ACHN (cell line): ENCODE results near the gene RAB3GAP1.
"Not testable (repeated sequence)": the region's sequence is repeated elsewhere in the genome, so short reads cannot be mapped to it uniquely, and the experiment has no call there.

ENCODE experiments used
- DNase-seq: peaks from one replicate; pipeline ENCODE4 v3.0.0-alpha.2; 2015
- in situ Hi-C: cut with HindIII; loops from 2 replicates; pipeline ENCODE4 v1.10.0; 2017; ENCODE audit warnings: low sequenced_read_pairs, low pct_ligation_motif_present, low pct_unique_long_range_greater_than_20kb

The RAB3GAP1 gene

DNA sequence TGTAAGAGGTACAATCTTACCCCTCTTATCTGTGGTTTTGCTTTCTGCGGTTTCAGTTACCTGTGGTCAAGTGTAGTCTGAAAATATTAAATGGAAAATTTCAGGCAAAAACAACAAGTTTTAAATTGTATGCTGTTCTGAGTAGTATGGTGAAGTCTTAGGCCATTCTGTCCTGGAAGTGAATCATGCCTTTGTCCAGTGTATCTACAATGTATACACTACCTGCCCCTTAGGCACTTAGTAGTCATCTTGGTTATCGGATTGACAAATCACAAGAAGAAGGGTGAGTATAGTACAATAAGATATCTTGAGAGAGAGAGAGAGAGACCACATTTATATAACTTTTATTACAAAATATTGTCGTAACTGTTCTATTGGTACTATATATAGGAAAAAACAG, 43.5 kb downstream of the RAB3GAP1 start:
- DNase-seq, result no peak
- in situ Hi-C loops, result no loop called here

GRCh38 chr2:135096665-135097446, 44.8 kb downstream of the RAB3GAP1 start:
- DNase-seq, result no peak
- in situ Hi-C loops, result no loop called here

DNA sequence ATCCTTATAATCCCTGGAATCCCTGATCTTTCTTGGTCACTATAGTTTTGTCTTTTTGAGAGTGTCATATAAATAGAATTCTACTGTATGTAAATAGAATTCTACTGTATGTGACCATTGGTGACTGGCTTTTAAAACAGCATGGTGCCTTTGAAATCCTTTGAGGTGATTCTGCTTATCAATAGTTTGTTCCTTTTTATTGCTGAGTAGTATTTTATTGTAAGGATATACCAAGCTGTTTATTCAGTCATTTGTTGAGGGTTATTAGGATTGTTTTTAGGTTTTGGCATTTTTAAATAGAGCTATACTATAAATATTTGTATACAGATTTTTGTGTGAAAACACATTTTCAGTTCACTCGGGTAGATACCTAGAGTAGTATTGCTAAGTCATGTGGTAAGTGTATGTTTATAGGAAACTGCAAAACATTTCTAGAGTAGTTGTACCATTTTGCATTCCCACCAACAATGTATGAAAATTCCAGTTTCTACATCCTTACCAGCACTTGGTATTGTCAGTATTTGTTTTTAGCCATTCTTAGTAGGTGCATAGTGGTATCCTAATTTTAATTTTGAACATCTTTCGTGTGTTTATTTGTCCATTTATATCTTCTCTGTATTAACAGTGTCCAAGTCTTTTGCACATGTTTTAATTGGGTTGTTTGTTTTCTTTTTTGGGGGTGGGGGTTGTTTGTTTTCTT, 45.6 kb downstream of the RAB3GAP1 start:
- no peak for DNase-seq
- in situ Hi-C loops, result no loop called here

- DNase-seq, result no peak
- in situ Hi-C loops, result no loop called here
These were observed 47.9 kb downstream of the RAB3GAP1 start for GRCh38 chr2:135099802-135100483.

DNA sequence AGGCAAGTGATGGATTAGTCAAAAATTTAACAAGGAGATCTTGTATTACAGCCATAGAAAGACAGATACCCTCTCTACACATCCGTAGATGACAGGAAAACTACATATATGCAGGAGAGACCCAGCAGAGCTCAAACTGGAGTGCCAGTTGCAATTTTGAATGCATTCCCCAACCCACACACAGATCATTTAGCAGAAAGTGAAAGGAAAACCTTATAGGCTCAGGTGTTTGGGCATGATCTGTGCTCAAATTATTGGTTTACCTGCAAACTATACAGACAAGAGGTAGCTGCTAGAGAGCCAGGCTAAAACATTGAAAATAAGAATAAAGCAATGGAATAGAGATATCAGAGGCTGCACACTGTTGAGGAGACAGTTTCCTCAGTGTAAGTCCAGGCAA, 51.8 kb downstream of the RAB3GAP1 start:
- DNase-seq, result no peak
- in situ Hi-C loops, result no loop called here

DNA sequence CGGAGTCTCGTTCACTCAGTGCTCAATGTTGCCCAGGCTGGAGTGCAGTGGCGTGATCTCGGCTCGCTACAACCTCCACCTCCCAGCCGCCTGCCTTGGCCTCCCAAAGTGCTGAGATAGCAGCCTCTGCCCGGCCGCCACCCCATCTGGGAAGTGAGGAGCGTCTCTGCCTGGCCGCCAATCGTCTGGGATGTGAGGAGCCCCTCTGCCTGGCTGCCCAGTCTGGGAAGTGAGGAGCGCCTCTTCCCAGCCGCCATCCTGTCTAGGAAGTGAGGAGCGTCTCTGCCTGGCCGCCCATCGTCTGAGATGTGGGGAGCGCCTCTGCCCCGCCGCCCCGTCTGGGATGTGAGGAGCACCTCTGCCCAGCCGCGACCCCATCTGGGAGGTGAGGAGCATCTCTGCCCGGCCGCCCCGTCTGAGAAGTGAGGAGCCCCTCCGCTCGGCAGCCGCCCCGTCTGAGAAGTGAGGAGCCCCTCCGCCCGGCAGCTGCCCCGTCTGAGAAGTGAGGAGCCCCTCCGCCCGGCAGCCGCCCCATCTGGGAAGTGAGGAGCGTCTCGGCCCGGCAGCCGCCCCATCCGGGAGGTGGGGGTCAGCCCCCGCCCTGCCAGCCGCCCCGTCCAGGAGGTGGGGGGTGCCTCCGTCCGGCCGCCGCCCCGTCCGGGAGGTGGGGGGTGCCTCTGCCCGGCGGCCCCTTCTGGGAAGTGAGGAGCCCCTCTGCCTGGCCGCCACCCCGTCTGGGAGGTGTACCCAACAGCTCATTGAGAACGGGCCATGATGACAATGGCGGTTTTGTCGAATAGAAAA, 53.6 kb downstream of the RAB3GAP1 start:
- DNase-seq, result not testable (repeated sequence)

GRCh38 chr2:135113322-135113721, 61.2 kb downstream of the RAB3GAP1 start:
- DNase-seq, result no peak
- in situ Hi-C loops, result no loop called here

More for the DNA sequence above, 53.6 kb downstream of the RAB3GAP1 start:
- in situ Hi-C loops, result not testable (repeated sequence)

GRCh38 chr2:135119582-135119981, 67.5 kb downstream of the RAB3GAP1 start:
- DNase-seq, result no peak
- in situ Hi-C loops, result no loop called here

DNA sequence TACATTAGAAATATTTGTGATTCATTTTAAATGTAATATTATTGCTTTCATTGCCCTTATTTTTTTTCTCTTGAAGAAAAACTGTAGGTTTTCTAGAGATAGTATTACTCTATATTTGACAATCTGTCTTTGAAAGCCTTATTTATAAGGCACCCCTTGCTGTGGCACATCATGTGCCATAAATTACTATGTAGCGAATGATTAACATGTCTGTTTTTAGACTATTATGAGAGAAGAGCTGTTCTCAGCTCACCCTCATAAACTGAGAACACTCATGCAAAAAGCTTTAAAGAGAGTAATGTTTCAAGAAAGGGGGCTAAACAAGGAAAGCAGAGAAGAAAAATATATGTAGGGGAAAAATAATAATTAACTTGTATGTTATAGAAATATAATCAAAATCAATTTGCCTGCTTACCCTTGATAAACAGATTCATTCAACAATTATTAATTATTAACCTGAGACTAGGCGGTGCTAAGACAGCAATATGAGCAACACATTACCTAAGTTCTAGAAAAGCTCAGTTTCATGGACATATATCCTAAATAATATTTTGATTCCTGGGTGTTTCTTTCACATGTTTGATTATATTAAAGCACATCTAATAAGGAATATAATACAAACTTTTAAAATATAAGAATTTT, 69.0 kb downstream of the RAB3GAP1 start:
- DNase-seq, result peak; percentile 42
- in situ Hi-C loops, result no loop called here

DNA sequence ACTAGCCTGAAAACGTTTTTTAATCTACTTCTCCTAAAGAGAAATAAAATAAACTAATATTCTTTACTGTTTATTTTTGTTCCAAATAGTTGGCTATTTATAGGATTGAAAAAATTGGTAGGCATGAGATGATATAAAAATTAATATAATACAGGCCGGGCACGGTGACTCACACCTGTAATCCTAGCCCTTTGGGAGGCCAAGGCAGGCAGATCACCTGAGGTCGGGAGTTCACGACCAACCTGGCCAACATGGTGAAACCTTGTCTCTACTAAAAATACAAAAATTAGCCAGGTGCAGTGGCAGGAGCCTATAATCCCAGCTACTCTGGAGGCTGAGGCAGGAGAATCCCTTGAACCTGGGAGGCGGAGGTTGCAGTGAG, 69.6 kb downstream of the RAB3GAP1 start:
- in situ Hi-C loops, DNase-seq: not testable (repeated sequence)

GRCh38 chr2:135124924-135125886, 73.1 kb downstream of the RAB3GAP1 start:
- in situ Hi-C loops, result no loop called here
- DNase-seq, result no peak

GRCh38 chr2:135125940-135126339, 73.8 kb downstream of the RAB3GAP1 start:
- in situ Hi-C loops, result no loop called here
- DNase-seq, result no peak

- in situ Hi-C loops, result no loop called here
- no peak for DNase-seq
These were observed 78.7 kb downstream of the RAB3GAP1 start for GRCh38 chr2:135130751-135131150.

DNA sequence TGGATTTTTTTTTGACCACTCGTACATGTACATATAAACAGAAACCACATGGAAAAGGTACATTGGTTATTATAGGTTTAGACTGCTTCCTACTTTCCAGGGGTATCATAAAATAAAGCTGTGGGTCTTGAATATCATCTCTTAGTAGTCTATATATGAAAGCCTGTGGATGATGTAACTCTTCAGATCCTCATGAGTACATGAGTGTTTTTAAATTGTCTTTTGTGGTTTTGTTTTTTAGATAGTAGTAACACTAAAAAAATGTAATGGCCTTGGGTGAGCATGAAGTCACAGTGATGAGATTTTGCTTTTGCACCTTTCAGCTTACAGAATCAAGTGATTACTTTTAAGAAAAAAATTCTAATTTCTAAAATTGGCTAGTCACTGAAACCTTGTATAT, 80.2 kb downstream of the RAB3GAP1 start:
- DNase-seq, result no peak
- in situ Hi-C loops, result no loop called here

DNA sequence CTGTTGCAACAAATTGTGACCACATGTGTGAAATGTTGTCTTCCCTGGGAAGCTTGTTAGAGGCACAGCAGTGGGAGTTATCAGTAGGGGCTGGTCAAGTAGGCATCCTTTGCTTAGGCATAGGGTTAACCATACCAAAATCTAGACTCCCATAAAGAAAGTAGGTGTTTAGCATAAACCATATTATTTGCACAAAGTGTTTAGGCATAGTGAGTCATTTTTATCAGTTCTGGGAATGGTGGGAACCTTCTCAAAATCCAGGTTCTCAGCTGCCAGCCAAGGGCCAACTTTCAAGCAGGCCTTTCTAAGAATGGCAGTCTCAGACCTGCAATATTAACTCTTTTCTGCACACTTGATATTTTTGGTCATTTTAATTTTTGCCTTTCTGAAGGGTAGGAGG, 88.5 kb downstream of the RAB3GAP1 start:
- in situ Hi-C loops, result no loop called here
- DNase-seq, result no peak

DNA sequence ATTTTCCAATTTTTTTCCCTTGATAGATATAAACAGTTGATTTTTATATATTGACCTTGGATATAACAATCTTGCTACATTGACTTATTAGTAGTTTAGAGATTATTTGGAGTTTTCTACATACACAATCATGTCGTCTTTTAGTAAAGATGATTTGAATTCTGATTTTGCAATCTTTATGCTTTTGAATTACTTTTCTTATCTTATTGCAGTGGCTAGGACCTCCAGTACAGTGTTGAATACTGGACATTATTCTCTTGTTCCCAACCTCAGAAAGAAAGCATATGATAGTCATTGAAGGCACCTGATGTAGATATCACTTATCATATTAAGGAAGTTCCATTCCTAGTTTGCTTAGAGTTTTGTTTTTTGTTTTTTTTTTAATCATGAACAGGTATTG, 90.2 kb downstream of the RAB3GAP1 start:
- DNase-seq, result no peak
- in situ Hi-C loops, result no loop called here

- in situ Hi-C loops, result no loop called here
- no peak for DNase-seq
These were observed 92.3 kb downstream of the RAB3GAP1 start for GRCh38 chr2:135144343-135144742.
